H1 (cell line): ENCODE measurements around the gene CDT1. TPM values are rescaled to one million over a fixed set of nuclear protein-coding genes. Genes with fewer than 3 reads are reported as not detected.

Experiments
- ASH2L ChIP-seq: fragments of 200-600, 300-600 bp; sonication (generic); IDR thresholded peaks from one replicate; pipeline ENCODE4 v1.7.1; 2017; ENCODE audit warnings: low read length
- CHD7 ChIP-seq: fragments of 300-600 bp; sonication (generic); IDR thresholded peaks from 2 replicates; pipeline ENCODE4 v1.7.1; 2012; ENCODE audit warnings: low read length, moderate library complexity, mild to moderate bottlenecking, inconsistent platforms; ENCODE audit not compliant: insufficient replicate concordance
- E2F6 ChIP-seq: IDR thresholded peaks from 2 replicates; pipeline ENCODE4 v1.6.1; 2012; ENCODE audit warnings: inconsistent platforms
- PHF8 ChIP-seq: fragments of 200-600 bp; sonication (generic); conservative IDR thresholded peaks from 2 replicates; pipeline ENCODE4 v1.7.1; 2012; ENCODE audit warnings: low read depth, mild to moderate bottlenecking, inconsistent platforms, low read length, moderate library complexity
- POLR2A ChIP-seq, 2 experiments: IDR thresholded peaks; 1 replicate in 1 of 2; 2 replicates in 1 of 2; pipeline ENCODE4 v1.6.1; 2011; ENCODE audit warnings: low read depth in 2 of 2, low read length in 2 of 2, mild to moderate bottlenecking in 2 of 2; ENCODE audit errors: control extremely low read depth in 1 of 2
- POLR2AphosphoS5 ChIP-seq: IDR thresholded peaks from 2 replicates; pipeline ENCODE4 v1.6.1; 2011; ENCODE audit warnings: low read depth, low read length
- POU5F1 ChIP-seq: IDR thresholded peaks from 2 replicates; pipeline ENCODE4 v1.6.1; 2011; ENCODE audit warnings: low read depth, mild to moderate bottlenecking, low read length, moderate library complexity
- RNF2 ChIP-seq: fragments of 200-900, 300-1000 bp; sonication (generic); IDR thresholded peaks from 2 replicates; pipeline ENCODE4 v1.7.1; 2016; ENCODE audit warnings: borderline replicate concordance, low read depth, mild to moderate bottlenecking, antibody characterized with exemption, low read length; ENCODE audit not compliant: poor library complexity, severe bottlenecking; ENCODE audit errors: missing control alignments
- SIN3A ChIP-seq, 2 experiments: IDR thresholded peaks in 1 of 2; conservative IDR thresholded peaks in 1 of 2; 2 replicates each; pipeline ENCODE4 v1.6.1; 2011 to 2012; ENCODE audit warnings: low read length in 2 of 2, improper control_type of control experiment in 1 of 2, low read depth in 1 of 2, mild to moderate bottlenecking in 1 of 2
- polyA plus RNA-seq, 7 experiments: library from polyadenylated mRNA; depleted of rRNA in 3 of 7; stranded (reverse) in 5 of 7; unstranded in 2 of 7; fragments of >200 nt in 5 of 7; fragments of 200-250 nt in 2 of 7; gene quantifications; 1 replicate in 5 of 7; 2 replicates in 1 of 7; 4 replicates in 1 of 7; pipeline versions ENCODE4 v1.2.1 to v1.2.3, GENCODE V29; 2011 to 2013; ENCODE audit warnings: missing spikeins in 2 of 7, mixed read lengths in 2 of 7
- total RNA-seq: library from RNA; stranded (reverse); fragmentation: NEBNext Ultra II Directional; extraction: Animal tissue kit (Norgen Biotek cat#: 25700); gene quantifications from 2 replicates; pipeline ENCODE4 v1.2.1, GENCODE V29; 2021

CDT1 gene
- total and polyA plus RNA-seq, 2 of the 8 experiments (the other 6 are each of a cell fraction or from before 2014, with no cell fraction given): 76.7 to 95.4 TPM

GRCh38 chr16:88811769-88812512 is 8.4 kb downstream of the CDT1 start, which contains the start of gene APRT (continued):
- TF ChIP-seq CHD7: peak; percentile 99
- peak in 1 of 2 experiments; percentile 81; a peak in 2 of 3 replicates for TF ChIP-seq POLR2A (IDR thresholded peaks at IDR 0.05; ENCODE audit: control extremely low read depth in 1 of 2, low read depth in 2 of 2, low read length in 2 of 2)
- TF ChIP-seq ASH2L: no peak
- peak; percentile 82; the same call in 1 of the 2 replicates for TF ChIP-seq PHF8
- TF ChIP-seq POLR2AphosphoS5: peak; percentile 85
- no peak for TF ChIP-seq POU5F1
- no peak for TF ChIP-seq RNF2
- TF ChIP-seq SIN3A (conservative IDR thresholded peaks at IDR 0.05 in 1 of 2, IDR thresholded peaks at IDR 0.05 in 1 of 2; ENCODE audit: low read depth in 1 of 2, low read length in 2 of 2): peak in 1 of 2 experiments; percentile 65; a peak in 2 of 4 replicates
- TF ChIP-seq E2F6: no peak; the same call in none of the 2 replicates
